Thoracic aorta (tissue), 2 donors: ENCODE results near the gene ACAA1. TPM values are rescaled to one million over a fixed set of nuclear protein-coding genes. Genes with fewer than 3 reads are reported as not detected.
"Not testable (repeated sequence)": the region's sequence is repeated elsewhere in the genome, so short reads cannot be mapped to it uniquely, and the experiment has no call there.

Experiments used
- ATAC-seq: fragments of 150-250 bp; one replicate; pipeline ENCODE4 v1.8.0; 2017; ENCODE audit warnings: low read depth; ENCODE audit not compliant: insufficient number of reproducible peaks, low FRiP score
- DNase-seq: peaks from one replicate; pipeline ENCODE4 v3.0.0-alpha.2; 2020; ENCODE audit warnings: low spot score
- H3K27ac ChIP-seq, 2 donors: fragments of 200-600 bp; sonication (generic); 1 replicate in 1 of 2; 2 replicates in 1 of 2; pipeline ENCODE4 v1.5.1; 2016; ENCODE audit warnings: mild to moderate bottlenecking in 2 of 2, moderate library complexity in 2 of 2
- H3K27me3 ChIP-seq: fragments of 200-600 bp; sonication (generic); replicated peaks from 2 replicates; pipeline ENCODE4 v1.6.0; 2016; ENCODE audit warnings: mild to moderate bottlenecking; ENCODE audit not compliant: insufficient read depth
- H3K36me3 ChIP-seq: fragments of 200-600 bp; sonication (generic); one replicate; pipeline ENCODE4 v1.5.1; 2016
- H3K4me1 ChIP-seq, 2 donors: fragments of 200-600 bp; sonication (generic); 1 replicate in 1 of 2; 2 replicates in 1 of 2; pipeline versions ENCODE4 v1.5.1 to v1.6.0; 2016; ENCODE audit warnings: low read depth in 2 of 2, mild to moderate bottlenecking in 1 of 2; ENCODE audit not compliant: control insufficient read depth in 1 of 2
- H3K4me3 ChIP-seq: fragments of 200-600 bp; sonication (generic); 2 replicates; pipeline ENCODE4 v1.5.1; 2016; ENCODE audit warnings: mild to moderate bottlenecking
- H3K9me3 ChIP-seq: fragments of 200-600 bp; sonication (generic); 2 replicates; pipeline ENCODE4 v1.5.1; 2016
- total RNA-seq, 2 donors: library from RNA; depleted of rRNA; stranded (reverse); fragments of >200 nt; gene quantifications; one replicate each; pipeline versions ENCODE4 v1.1.0 to v1.2.3, GENCODE V29; 2016
- TF ChIP-seq, protein P1 (sequence below): fragments of 200-600 bp; sonication (generic); IDR thresholded peaks from one replicate; pipeline ENCODE4 v1.5.1; 2019; ENCODE audit warnings: antibody characterized with exemption

The ACAA1 gene
- total RNA-seq, 2 donors from 2014 or later: 34.8 to 37.6 TPM

DNA sequence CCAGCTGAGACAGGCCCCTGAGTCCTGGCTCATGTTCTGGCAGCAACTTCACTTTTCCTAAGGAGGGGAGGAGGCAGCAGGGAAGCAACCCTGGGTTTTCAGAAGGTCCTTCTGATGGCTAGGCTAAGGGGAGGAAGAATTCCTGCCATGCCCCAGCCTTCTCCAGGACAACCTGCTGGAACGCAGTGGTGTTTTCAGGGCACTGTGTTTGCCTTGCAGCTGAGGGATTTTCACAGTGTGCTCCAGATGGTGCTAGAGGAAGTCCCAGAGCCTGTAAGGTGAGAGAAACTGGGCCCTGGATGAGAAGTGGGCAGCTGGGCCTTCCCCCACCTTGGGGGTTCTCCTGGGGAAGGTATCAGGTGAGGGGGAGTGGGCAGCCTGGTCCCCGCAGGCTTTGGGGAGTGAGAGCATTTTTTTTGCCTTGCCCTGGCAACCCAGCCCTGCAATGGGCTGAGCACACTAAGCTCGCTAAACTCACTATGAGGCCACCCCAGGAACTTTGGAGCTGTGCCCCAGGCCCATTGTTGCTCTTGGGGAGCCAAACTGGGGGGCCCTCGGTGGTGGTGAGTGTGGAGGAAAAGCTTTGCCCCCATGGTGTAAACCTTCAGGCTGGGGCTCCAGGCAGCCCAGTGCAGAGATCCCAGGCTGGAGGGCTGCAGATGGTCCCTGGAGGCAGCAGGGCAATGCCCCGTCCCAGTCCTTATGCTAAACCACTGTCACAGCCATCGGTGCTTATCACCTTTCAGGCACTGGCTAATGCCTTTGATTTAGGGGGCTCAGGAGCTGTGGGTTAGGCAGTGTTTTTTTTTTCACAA, 41.1 kb downstream of the ACAA1 start:
- Histone ChIP-seq H3K4me3 (no peak overlapping the region), H3K27ac (no peak overlapping the region), H3K4me1 (no peaks in the 10 kb centered on the region), H3K27me3 (no peaks in the 10 kb centered on the region), H3K36me3 (no peaks in the 10 kb centered on the region), H3K9me3 (no peaks in the 10 kb centered on the region)
- ATAC-seq (no peak), DNase-seq (no peak)
- TF ChIP-seq, protein P1, sequence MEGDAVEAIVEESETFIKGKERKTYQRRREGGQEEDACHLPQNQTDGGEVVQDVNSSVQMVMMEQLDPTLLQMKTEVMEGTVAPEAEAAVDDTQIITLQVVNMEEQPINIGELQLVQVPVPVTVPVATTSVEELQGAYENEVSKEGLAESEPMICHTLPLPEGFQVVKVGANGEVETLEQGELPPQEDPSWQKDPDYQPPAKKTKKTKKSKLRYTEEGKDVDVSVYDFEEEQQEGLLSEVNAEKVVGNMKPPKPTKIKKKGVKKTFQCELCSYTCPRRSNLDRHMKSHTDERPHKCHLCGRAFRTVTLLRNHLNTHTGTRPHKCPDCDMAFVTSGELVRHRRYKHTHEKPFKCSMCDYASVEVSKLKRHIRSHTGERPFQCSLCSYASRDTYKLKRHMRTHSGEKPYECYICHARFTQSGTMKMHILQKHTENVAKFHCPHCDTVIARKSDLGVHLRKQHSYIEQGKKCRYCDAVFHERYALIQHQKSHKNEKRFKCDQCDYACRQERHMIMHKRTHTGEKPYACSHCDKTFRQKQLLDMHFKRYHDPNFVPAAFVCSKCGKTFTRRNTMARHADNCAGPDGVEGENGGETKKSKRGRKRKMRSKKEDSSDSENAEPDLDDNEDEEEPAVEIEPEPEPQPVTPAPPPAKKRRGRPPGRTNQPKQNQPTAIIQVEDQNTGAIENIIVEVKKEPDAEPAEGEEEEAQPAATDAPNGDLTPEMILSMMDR: no peak

DNA sequence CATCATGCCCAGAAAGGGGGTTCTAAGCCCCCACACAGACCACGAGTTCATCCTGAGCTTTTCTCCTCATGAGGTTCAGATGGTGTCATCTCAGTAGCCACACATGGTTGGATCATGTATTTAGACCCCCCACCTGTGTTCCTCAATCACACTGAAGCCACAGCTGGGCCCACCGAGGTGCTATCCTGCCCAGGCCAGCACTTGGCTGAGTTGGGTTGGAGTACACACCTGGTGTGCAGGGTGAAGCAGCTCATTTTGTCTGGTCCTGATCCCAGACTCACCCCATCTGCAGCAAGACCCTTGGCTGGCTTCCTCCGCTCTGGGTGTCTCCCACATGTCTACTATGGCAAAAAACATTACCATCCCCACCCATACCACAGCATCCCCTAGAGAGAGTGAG, 41.9 kb downstream of the ACAA1 start:
- DNase-seq (no peak), ATAC-seq (no peak)
- no peaks in the 10 kb centered on the region for H3K36me3 ChIP-seq
- H3K4me1 ChIP-seq: no peaks in the 10 kb centered on the region
- no peaks in the 10 kb centered on the region for H3K27me3 ChIP-seq
- no peak overlapping the region for H3K4me3 ChIP-seq
- TF ChIP-seq, protein P1: no peak
- H3K9me3 ChIP-seq: no peaks in the 10 kb centered on the region
- H3K27ac ChIP-seq: no peak overlapping the region

DNA sequence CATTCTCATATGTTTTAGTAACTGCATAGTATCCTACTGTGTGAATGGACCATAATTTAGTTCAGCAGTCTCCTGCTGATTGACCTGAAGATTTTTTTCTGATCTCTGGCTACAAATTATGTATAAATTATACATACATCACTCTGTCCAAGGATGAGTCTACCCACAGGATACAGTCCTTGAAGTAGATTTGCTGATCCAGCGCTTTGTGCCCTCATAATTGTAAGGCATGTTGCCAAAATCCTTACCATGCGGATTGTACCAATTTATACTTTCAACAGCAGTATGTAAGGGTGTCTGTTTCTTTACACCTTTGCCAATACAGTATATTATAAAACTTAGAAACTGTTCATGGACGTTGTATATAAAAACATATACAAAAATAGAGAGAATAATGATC, 46.5 kb downstream of the ACAA1 start:
- ATAC-seq (no peak), DNase-seq (no peak)
- Histone ChIP-seq H3K27ac (no peak overlapping the region), H3K36me3 (no peaks in the 10 kb centered on the region), H3K4me3 (no peak overlapping the region), H3K27me3 (no peaks in the 10 kb centered on the region), H3K4me1 (no peaks in the 10 kb centered on the region), H3K9me3 (no peaks in the 10 kb centered on the region)
- TF ChIP-seq, protein P1: no peak

DNA sequence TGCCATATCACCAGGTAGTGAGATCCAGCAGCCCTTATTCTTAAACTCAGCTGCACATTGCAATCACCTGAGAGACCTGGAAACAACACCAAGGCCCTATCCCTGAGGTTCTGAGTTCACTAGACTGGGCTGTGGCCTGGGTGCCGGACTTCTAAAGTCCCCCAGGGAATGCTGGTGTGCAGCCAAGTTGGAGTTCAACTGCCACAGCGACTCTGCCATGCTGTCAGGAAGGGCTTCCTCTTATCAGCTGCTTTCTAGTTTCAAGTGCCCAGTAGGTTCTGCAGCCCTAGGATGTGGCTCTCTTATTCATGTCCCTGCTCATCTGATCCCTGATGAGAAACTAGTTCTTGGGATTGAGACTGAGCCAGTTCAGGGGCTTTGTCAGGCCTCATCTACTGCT, 47.8 kb downstream of the ACAA1 start:
- DNase-seq (no peak), ATAC-seq (no peak)
- H3K27me3 ChIP-seq: no peaks in the 10 kb centered on the region
- H3K27ac ChIP-seq: no peak overlapping the region
- H3K36me3 ChIP-seq: no peaks in the 10 kb centered on the region
- peaks cover under 1% of the 10 kb centered on the region for H3K9me3 ChIP-seq
- TF ChIP-seq, protein P1: no peak
- H3K4me1 ChIP-seq: no peaks in the 10 kb centered on the region
- no peak overlapping the region for H3K4me3 ChIP-seq

DNA sequence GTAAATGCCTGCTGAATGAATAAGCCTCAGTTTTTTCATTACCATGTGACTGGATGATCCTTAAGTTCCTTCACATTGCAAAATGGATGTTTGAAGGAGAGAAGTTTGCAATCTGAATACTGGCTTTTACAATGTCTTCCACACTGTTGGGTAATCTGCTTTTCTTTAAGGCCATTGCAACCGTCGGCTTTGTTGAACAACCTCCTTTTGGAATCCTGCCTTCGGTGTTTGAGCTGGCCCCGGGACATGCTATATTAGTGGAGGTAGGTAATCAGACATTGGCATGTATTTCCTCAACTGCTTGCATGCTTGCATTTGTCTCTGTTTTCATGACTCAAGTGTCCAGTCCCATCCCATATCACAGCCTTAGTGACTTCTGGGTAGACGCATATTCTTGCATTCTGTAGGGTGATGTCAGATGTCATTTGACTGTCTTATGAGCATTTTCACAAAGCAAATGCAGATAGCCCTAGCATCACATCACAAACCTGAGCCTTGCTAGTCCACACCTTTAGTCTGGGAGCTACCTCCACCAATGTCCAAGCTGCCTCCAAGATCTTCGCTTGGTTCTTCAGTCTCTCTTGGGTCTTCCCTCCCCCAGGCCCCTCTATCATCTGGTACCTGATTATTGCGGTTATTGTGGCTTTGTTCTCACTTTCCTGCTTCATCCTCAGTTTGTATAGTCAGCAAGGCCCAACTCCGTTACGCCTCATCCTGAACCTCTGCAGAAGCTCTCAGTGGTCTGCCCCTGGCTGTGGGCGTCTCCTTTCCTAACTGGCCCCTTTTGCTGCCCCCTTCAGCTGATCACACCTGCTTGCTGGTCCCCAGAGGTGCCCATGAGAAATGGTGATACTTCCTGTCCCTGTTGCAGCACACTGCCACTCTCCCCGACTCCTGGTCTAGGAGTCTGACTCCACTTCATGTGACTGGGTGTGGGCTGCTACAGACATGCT, 48.5 kb downstream of the ACAA1 start:
- Histone ChIP-seq H3K4me3 (no peak overlapping the region), H3K4me1 (no peaks in the 10 kb centered on the region), H3K9me3 (peaks cover 4% of the 10 kb centered on the region), H3K27ac (no peak overlapping the region), H3K36me3 (no peaks in the 10 kb centered on the region), H3K27me3 (no peaks in the 10 kb centered on the region)
- TF ChIP-seq, protein P1: no peak
- ATAC-seq (no peak), DNase-seq (no peak)

DNA sequence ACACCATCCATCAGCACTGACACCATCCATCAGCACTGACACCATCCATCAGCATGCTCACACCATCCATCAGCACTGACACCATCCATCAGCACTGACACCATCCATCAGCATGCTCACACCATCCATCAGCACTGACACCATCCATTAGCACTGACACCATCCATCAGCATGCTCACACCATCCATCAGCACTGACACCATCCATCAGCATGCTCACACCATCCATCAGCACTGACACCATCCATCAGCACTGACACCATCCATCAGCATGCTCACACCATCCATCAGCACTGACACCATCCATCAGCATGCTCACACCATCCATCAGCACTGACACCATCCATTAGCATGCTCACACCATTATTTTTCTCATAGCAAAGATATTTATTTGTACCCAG, 49.6 kb downstream of the ACAA1 start:
- not testable (repeated sequence) for H3K9me3 ChIP-seq, ATAC-seq, H3K27ac ChIP-seq, H3K36me3 ChIP-seq, H3K4me1 ChIP-seq, H3K27me3 ChIP-seq, H3K4me3 ChIP-seq, DNase-seq
